C4-2B (cell line): ENCODE data around the gene EPN2.

ENCODE experiments used
- ZFX ChIP-seq: fragments of 450-650 bp; IDR thresholded peaks from 2 replicates; pipeline ENCODE4 v1.6.1; 2017
- TF ChIP-seq, protein P1 (sequence below): fragments of 450-650 bp; conservative IDR thresholded peaks from 2 replicates; pipeline ENCODE4 v1.5.1; 2017; ENCODE audit warnings: mild to moderate bottlenecking

- TF ChIP-seq, protein P1, sequence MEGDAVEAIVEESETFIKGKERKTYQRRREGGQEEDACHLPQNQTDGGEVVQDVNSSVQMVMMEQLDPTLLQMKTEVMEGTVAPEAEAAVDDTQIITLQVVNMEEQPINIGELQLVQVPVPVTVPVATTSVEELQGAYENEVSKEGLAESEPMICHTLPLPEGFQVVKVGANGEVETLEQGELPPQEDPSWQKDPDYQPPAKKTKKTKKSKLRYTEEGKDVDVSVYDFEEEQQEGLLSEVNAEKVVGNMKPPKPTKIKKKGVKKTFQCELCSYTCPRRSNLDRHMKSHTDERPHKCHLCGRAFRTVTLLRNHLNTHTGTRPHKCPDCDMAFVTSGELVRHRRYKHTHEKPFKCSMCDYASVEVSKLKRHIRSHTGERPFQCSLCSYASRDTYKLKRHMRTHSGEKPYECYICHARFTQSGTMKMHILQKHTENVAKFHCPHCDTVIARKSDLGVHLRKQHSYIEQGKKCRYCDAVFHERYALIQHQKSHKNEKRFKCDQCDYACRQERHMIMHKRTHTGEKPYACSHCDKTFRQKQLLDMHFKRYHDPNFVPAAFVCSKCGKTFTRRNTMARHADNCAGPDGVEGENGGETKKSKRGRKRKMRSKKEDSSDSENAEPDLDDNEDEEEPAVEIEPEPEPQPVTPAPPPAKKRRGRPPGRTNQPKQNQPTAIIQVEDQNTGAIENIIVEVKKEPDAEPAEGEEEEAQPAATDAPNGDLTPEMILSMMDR: no peak
- TF ChIP-seq ZFX: no peak
Measured at GRCh38 chr17:19303367-19303776, 66.2 kb downstream of the EPN2 start.
